ENCODE measurements around the gene LAX1.

The LAX1 gene

GRCh38 chr1:203764105-203765028 lies 616 bp upstream of the LAX1 start:
- no peak for DNase-seq (ENCODE audit: insufficient read length, low spot score)
- no peak for FAIRE-seq
- no peak for TF ChIP-seq POLR2AphosphoS5 (IDR thresholded peaks at IDR 0.05; ENCODE audit: low read depth, low read length)
- no peak for TF ChIP-seq POU2F2 (IDR thresholded peaks at IDR 0.05; ENCODE audit: low read depth, low read length)
- TF ChIP-seq SPI1 (IDR thresholded peaks at IDR 0.05; ENCODE audit: low read depth, low read length) = no peak
- no peak for TF ChIP-seq POLR2A (IDR thresholded peaks at IDR 0.05; ENCODE audit: low read depth, low read length)
- no peak for TF ChIP-seq PAX5 (IDR thresholded peaks at IDR 0.05; ENCODE audit: insufficient read depth, low read length, severe bottlenecking)
- TF ChIP-seq TAF1 (IDR thresholded peaks at IDR 0.05; ENCODE audit: low read depth, low read length) = no peak

- DNase-seq (ENCODE audit: insufficient read length, low spot score) = no peak
- FAIRE-seq = no peak
- TF ChIP-seq SPI1 (IDR thresholded peaks at IDR 0.05; ENCODE audit: low read depth, low read length) = no peak
- no peak for TF ChIP-seq POLR2A (IDR thresholded peaks at IDR 0.05; ENCODE audit: low read depth, low read length)
- TF ChIP-seq POU2F2 (IDR thresholded peaks at IDR 0.05; ENCODE audit: low read depth, low read length) = no peak
- TF ChIP-seq PAX5 (IDR thresholded peaks at IDR 0.05; ENCODE audit: insufficient read depth, low read length, severe bottlenecking) = no peak
- TF ChIP-seq TAF1 (IDR thresholded peaks at IDR 0.05; ENCODE audit: low read depth, low read length) = no peak
- no peak for TF ChIP-seq POLR2AphosphoS5 (IDR thresholded peaks at IDR 0.05; ENCODE audit: low read depth, low read length)
Observed at GRCh38 chr1:203768256-203768655, 3.3 kb downstream of the LAX1 start.

- FAIRE-seq (peak; percentile 65), DNase-seq (ENCODE audit: insufficient read length, low spot score) (no peak)
- TF ChIP-seq POLR2A (IDR thresholded peaks at IDR 0.05; ENCODE audit: low read depth, low read length) = no peak
- no peak for TF ChIP-seq PAX5 (IDR thresholded peaks at IDR 0.05; ENCODE audit: insufficient read depth, low read length, severe bottlenecking)
- TF ChIP-seq TAF1 (IDR thresholded peaks at IDR 0.05; ENCODE audit: low read depth, low read length) = no peak
- TF ChIP-seq SPI1 (IDR thresholded peaks at IDR 0.05; ENCODE audit: low read depth, low read length) = no peak
- TF ChIP-seq POLR2AphosphoS5 (IDR thresholded peaks at IDR 0.05; ENCODE audit: low read depth, low read length) = no peak
- TF ChIP-seq POU2F2 (IDR thresholded peaks at IDR 0.05; ENCODE audit: low read depth, low read length) = no peak
Observed at GRCh38 chr1:203769505-203770343, 4.7 kb downstream of the LAX1 start.

DNA sequence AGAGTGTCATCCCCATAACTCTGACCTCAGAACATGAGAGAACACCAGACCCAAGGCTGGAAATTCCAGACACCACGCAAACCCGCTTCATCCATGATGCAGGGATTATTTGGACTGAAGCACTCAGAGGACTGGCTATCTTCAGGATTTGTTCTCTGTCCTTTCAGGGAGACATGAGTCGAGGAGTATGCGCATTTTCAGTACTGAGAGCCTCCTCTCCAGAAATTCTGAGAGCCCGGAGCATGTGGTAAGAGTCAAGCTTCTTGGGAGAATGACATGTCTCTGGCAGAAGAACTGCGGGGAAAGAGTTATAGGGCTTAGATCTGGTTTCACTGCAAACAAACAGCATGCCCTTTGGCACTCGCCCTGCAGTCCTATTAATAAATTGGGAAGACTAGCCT lies 6.9 kb downstream of the LAX1 start:
- TF ChIP-seq POLR2A (IDR thresholded peaks at IDR 0.05; ENCODE audit: low read depth, low read length) = no peak
- no peak for TF ChIP-seq POLR2AphosphoS5 (IDR thresholded peaks at IDR 0.05; ENCODE audit: low read depth, low read length)
- TF ChIP-seq PAX5 (IDR thresholded peaks at IDR 0.05; ENCODE audit: insufficient read depth, low read length, severe bottlenecking) = no peak
- no peak for TF ChIP-seq TAF1 (IDR thresholded peaks at IDR 0.05; ENCODE audit: low read depth, low read length)
- no peak for TF ChIP-seq POU2F2 (IDR thresholded peaks at IDR 0.05; ENCODE audit: low read depth, low read length)
- no peak for TF ChIP-seq SPI1 (IDR thresholded peaks at IDR 0.05; ENCODE audit: low read depth, low read length)
- FAIRE-seq (no peak), DNase-seq (ENCODE audit: insufficient read length, low spot score) (no peak)

- FAIRE-seq (no peak), DNase-seq (ENCODE audit: insufficient read length, low spot score) (no peak)
- no peak for TF ChIP-seq SPI1 (IDR thresholded peaks at IDR 0.05; ENCODE audit: low read depth, low read length)
- no peak for TF ChIP-seq POLR2A (IDR thresholded peaks at IDR 0.05; ENCODE audit: low read depth, low read length)
- TF ChIP-seq POLR2AphosphoS5 (IDR thresholded peaks at IDR 0.05; ENCODE audit: low read depth, low read length) = no peak
- TF ChIP-seq POU2F2 (IDR thresholded peaks at IDR 0.05; ENCODE audit: low read depth, low read length) = no peak
- TF ChIP-seq PAX5 (IDR thresholded peaks at IDR 0.05; ENCODE audit: insufficient read depth, low read length, severe bottlenecking) = no peak
- TF ChIP-seq TAF1 (IDR thresholded peaks at IDR 0.05; ENCODE audit: low read depth, low read length) = no peak
Observed at GRCh38 chr1:203772836-203773235, 7.9 kb downstream of the LAX1 start.

DNA sequence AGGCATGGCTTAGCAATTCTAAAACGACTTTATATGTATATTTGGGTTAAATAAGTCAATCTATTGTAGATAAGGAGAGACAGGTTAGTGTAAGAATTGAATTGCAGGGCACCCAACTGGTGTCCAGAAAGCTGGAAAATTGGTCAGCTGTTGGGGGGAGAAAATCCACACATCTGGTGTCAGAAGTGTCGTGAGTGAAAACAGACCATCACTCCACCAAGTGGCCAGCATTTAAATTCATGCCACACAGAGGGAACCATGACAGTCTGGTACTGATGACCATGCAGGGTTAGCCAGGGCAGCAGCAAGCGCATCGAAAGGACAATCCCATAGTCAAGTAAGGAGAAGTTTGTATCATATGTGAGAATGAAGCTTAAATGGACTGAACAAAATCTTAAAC lies 11.7 kb downstream of the LAX1 start:
- DNase-seq (ENCODE audit: insufficient read length, low spot score) = no peak
- TF ChIP-seq TAF1 (IDR thresholded peaks at IDR 0.05; ENCODE audit: low read depth, low read length) (no peak), POLR2AphosphoS5 (IDR thresholded peaks at IDR 0.05; ENCODE audit: low read depth, low read length) (no peak), SPI1 (IDR thresholded peaks at IDR 0.05; ENCODE audit: low read depth, low read length) (no peak), POU2F2 (IDR thresholded peaks at IDR 0.05; ENCODE audit: low read depth, low read length) (no peak), POLR2A (IDR thresholded peaks at IDR 0.05; ENCODE audit: low read depth, low read length) (no peak), PAX5 (IDR thresholded peaks at IDR 0.05; ENCODE audit: insufficient read depth, low read length, severe bottlenecking) (no peak)
- FAIRE-seq = no peak

GRCh38 chr1:203777596-203777995 lies 12.6 kb downstream of the LAX1 start:
- TF ChIP-seq POU2F2 (IDR thresholded peaks at IDR 0.05; ENCODE audit: low read depth, low read length) = no peak
- no peak for TF ChIP-seq TAF1 (IDR thresholded peaks at IDR 0.05; ENCODE audit: low read depth, low read length)
- TF ChIP-seq POLR2AphosphoS5 (IDR thresholded peaks at IDR 0.05; ENCODE audit: low read depth, low read length) = no peak
- no peak for TF ChIP-seq POLR2A (IDR thresholded peaks at IDR 0.05; ENCODE audit: low read depth, low read length)
- TF ChIP-seq PAX5 (IDR thresholded peaks at IDR 0.05; ENCODE audit: insufficient read depth, low read length, severe bottlenecking) = no peak
- no peak for TF ChIP-seq SPI1 (IDR thresholded peaks at IDR 0.05; ENCODE audit: low read depth, low read length)
- FAIRE-seq (no peak), DNase-seq (ENCODE audit: insufficient read length, low spot score) (no peak)

GRCh38 chr1:203778146-203778545 lies 13.2 kb downstream of the LAX1 start:
- no peak for FAIRE-seq
- DNase-seq (ENCODE audit: insufficient read length, low spot score) = no peak
- TF ChIP-seq POLR2AphosphoS5 (IDR thresholded peaks at IDR 0.05; ENCODE audit: low read depth, low read length) = no peak
- no peak for TF ChIP-seq POLR2A (IDR thresholded peaks at IDR 0.05; ENCODE audit: low read depth, low read length)
- no peak for TF ChIP-seq SPI1 (IDR thresholded peaks at IDR 0.05; ENCODE audit: low read depth, low read length)
- TF ChIP-seq TAF1 (IDR thresholded peaks at IDR 0.05; ENCODE audit: low read depth, low read length) = no peak
- TF ChIP-seq POU2F2 (IDR thresholded peaks at IDR 0.05; ENCODE audit: low read depth, low read length) = no peak
- no peak for TF ChIP-seq PAX5 (IDR thresholded peaks at IDR 0.05; ENCODE audit: insufficient read depth, low read length, severe bottlenecking)

DNA sequence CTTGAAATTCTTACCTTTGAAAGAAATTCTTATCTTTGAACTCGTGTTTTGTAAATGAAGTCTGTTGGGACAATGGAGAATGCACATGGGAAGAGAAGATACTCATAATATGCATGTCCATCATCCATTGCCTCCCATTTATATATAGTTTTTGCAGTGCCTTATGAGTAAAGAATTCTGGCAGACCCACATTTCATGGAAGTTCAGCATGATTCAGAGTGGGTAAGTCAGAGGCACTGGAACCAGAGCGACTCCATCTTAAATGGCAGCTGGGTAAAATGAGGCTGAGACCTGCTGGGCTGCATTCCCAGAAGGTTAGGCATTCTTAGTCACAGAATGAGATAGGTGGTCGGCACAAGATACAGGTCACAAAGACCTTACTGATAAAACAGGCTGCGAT lies 13.8 kb downstream of the LAX1 start:
- no peak for FAIRE-seq
- DNase-seq (ENCODE audit: insufficient read length, low spot score) = no peak
- TF ChIP-seq POLR2AphosphoS5 (IDR thresholded peaks at IDR 0.05; ENCODE audit: low read depth, low read length) = no peak
- TF ChIP-seq SPI1 (IDR thresholded peaks at IDR 0.05; ENCODE audit: low read depth, low read length) = no peak
- TF ChIP-seq TAF1 (IDR thresholded peaks at IDR 0.05; ENCODE audit: low read depth, low read length) = no peak
- TF ChIP-seq PAX5 (IDR thresholded peaks at IDR 0.05; ENCODE audit: insufficient read depth, low read length, severe bottlenecking) = no peak
- no peak for TF ChIP-seq POLR2A (IDR thresholded peaks at IDR 0.05; ENCODE audit: low read depth, low read length)
- no peak for TF ChIP-seq POU2F2 (IDR thresholded peaks at IDR 0.05; ENCODE audit: low read depth, low read length)
